Measurements from ENCODE around the gene RGS12.

DNA sequence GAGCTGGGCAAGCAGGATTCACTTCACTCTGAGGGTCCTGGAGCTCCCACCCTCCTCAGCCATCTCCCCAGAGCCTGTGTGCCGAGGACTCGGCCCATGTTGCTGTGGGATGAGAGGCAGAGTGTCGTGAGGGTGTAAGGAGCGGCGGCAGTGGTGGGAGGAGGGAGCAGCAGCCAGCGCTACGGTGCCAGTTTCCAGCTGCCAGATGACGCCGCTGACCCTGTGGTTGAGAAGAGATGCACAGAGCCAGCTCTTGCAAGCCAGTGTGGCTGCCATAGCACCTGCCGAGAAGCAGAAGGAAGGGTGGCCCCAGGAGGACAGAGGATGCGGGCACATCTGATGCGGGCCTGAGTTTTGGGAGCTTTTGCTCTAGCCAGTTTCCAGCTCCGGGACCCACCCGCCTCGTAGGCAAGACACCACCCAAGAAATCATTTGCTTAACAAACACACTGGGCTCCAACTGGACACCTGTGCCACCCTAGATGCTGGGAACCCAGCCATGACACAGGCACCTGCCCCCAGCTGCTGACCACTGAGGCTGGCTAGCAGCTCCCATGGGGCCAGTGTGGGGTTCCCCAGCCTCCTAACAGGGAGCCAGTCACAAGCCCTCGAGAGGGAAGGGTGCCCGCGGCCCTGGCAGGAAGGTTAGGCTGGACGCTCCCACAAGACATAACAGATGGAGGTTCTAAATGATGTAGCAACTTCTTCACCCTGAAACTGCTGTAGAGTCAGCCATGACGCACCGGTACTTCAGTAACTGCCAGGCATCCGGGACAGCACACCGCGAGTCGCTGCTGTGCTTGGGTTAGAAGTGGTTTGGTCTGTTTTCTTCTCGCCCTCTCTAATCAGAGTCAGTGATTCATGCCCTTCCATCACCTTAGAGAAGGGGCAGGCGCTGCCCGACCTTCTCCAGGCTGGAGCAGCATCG, 35.0 kb upstream of the RGS12 start:
- TF ChIP-seq, protein P1, sequence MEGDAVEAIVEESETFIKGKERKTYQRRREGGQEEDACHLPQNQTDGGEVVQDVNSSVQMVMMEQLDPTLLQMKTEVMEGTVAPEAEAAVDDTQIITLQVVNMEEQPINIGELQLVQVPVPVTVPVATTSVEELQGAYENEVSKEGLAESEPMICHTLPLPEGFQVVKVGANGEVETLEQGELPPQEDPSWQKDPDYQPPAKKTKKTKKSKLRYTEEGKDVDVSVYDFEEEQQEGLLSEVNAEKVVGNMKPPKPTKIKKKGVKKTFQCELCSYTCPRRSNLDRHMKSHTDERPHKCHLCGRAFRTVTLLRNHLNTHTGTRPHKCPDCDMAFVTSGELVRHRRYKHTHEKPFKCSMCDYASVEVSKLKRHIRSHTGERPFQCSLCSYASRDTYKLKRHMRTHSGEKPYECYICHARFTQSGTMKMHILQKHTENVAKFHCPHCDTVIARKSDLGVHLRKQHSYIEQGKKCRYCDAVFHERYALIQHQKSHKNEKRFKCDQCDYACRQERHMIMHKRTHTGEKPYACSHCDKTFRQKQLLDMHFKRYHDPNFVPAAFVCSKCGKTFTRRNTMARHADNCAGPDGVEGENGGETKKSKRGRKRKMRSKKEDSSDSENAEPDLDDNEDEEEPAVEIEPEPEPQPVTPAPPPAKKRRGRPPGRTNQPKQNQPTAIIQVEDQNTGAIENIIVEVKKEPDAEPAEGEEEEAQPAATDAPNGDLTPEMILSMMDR (conservative IDR thresholded peaks at IDR 0.05), result no peak
- TF ChIP-seq ZFX (IDR thresholded peaks at IDR 0.05), result no peak

All from C4-2B (cell line).